IPS-15b (cell line): ENCODE measurements around the gene INPP5J.

Experiments used
- H3K27me3 ChIP-seq: one replicate; pipeline ENCODE4 v1.6.1; 2013; ENCODE audit warnings: low read length; ENCODE audit not compliant: control insufficient read depth, insufficient read depth
- H3K36me3 ChIP-seq: one replicate; pipeline ENCODE4 v1.6.1; 2013; ENCODE audit warnings: low read length; ENCODE audit not compliant: control insufficient read depth, insufficient read depth
- H3K4me1 ChIP-seq: one replicate; pipeline ENCODE4 v1.6.1; 2013; ENCODE audit warnings: mild to moderate bottlenecking, low read length; ENCODE audit not compliant: control insufficient read depth, insufficient read depth
- H3K4me3 ChIP-seq: one replicate; pipeline ENCODE4 v1.5.1; 2013; ENCODE audit warnings: low read depth, low read length
- H3K9ac ChIP-seq: one replicate; pipeline ENCODE4 v1.6.1; 2013; ENCODE audit warnings: low read depth, mild to moderate bottlenecking, low read length
- H3K9me3 ChIP-seq: one replicate; pipeline ENCODE4 v1.6.1; 2013; ENCODE audit warnings: mild to moderate bottlenecking, low read length; ENCODE audit not compliant: control insufficient read depth, insufficient read depth

Gene INPP5J

DNA sequence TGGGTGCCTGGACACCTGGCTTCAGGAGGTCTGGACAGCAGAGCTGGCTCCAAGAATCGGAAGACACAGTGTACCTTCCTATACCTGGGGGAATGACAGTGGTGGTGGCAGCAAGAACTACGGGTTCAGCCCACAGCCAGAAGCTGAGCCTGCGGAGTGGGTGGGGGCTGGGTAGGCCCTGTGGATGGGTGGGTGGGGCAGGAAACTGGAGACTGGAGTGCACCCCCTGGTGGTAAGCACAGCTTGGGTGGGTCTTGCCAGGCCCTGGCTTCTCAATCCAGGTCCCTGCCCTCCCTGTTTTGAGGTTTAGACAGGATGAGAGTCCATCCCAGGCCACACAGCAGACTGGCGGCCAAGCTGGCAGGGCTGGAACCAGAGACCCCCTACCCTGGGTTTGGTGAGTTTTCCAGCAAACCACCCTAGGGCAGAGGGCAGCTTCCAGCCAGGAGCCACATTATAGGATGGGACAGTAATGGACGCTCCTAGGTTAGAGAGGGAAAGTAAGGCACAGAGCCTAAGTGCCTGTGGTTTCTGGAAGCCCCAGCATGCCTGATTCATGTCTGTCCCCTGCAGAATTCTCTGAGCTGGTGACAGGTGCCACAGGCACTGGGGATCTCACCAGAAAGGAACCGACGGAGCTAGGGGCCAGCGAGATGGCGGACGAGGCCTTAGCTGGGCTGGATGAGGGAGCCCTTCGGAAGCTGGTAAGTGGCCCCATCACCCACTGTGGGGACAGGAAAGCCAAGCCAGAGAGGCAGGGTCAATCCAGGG lies 40.0 kb upstream of the INPP5J start:
- peak overlapping the region; percentile 75 for H3K4me3 ChIP-seq
- H3K9me3 ChIP-seq, result no peaks in the 10 kb centered on the region
- H3K9ac ChIP-seq, result no peak overlapping the region
- H3K4me1 ChIP-seq, result peaks cover 5% of the 10 kb centered on the region
- peaks cover 9% of the 10 kb centered on the region for H3K27me3 ChIP-seq
- H3K36me3 ChIP-seq, result peaks cover 2% of the 10 kb centered on the region

DNA sequence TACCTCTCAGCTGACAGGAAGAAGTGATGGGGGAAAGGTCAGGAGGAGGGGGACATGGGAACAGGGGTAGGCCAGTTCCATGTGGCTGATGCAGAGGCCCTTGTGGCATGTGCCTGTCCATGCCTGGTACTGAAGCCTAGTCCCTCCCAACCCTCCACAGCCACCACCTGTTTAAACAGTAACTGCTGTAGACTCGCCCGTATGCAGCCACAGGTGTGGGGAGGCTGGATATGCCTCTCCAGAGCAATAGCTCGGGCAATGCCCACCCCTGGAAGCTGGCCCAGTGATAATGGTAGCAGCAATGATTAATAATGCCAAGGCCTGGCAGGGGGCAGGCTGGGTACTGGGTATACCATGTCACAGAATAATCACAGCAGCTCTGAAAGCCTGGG lies 39.4 kb upstream of the INPP5J start:
- H3K9ac ChIP-seq, result no peak overlapping the region
- H3K27me3 ChIP-seq, result peaks cover 9% of the 10 kb centered on the region
- H3K4me1 ChIP-seq, result peaks cover 5% of the 10 kb centered on the region
- H3K36me3 ChIP-seq, result peaks cover 6% of the 10 kb centered on the region
- peak overlapping the region; percentile 75 for H3K4me3 ChIP-seq
- no peaks in the 10 kb centered on the region for H3K9me3 ChIP-seq

DNA sequence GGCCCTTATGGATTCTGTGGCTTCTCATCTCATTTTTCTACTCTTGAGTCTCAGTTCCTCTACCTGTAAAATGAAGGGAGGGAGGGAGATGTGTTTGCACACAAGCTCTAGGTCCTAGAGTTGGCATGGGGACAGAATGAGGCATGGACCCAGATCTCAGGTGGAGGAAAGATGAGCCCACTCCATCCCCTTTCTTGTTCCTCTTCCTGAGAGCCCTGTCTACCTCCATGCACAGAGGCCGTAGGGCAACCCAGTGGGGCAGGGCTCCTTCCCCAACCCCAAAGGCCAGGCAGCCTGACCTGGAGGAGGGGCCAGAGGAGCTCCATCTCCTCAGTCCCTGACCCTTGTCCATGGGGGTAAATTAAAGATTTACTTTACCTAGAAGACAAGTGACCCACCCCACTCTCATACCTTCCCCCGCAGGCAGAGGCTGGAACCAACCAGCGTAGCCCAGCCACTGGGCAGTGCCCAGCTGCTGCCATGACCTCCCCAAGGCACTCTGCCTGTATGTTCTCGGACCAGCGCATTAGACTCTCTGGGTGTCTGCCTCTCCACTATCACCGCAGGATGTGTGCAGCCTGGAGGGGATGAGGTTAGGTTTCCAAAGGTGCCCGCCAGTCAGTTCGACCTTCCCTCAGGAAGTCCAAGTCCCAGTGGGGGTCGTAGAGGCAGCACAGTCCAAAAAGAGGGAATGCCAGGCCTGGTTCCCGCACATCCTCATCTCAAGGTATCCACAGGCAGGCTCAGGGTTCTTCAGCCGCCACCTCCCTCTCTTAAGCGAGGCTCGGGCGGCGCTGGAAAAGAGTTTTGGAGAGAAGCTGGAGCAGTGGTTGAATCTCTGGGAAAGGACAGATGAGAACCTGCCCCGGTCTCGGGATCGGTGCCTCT lies 38.6 kb upstream of the INPP5J start:
- Histone ChIP-seq H3K4me3 (peak overlapping the region; percentile 75), H3K9me3 (no peaks in the 10 kb centered on the region), H3K4me1 (peaks cover 5% of the 10 kb centered on the region), H3K36me3 (peaks cover 10% of the 10 kb centered on the region), H3K27me3 (peaks cover 9% of the 10 kb centered on the region), H3K9ac (peak overlapping the region; percentile 94)

DNA sequence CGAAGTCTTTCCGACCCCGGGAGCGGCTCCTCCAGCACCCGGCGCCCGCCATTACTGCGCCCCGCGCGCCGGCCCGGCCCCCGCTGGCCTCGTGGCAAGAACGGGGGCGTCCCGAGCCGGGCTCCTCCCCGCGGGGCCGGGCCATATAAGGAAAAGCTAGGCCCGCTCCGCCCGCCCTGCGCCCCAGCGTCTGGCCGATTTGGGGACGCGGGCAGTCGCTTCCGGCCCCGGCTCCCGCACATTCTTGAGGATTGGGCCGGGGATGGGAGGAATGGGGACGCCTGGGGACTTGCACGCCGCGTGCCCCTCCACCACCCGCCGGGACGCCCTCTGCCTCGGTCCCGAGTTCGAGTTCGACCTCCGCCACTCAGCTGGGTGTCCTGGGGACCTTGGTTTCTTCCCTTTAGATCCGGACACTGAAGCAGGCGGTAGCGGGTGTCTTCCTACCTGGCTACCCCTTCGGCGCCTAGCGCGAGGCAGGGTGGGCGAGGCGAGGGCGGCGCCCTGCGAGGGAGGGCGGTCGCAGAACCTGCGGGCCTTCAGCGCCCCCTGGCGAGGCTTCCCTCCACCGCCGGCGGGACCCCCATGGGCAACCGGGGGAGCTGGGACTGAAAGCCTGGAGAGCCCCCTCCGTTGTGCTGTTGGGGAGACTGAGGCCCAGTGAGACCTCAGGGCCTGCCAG lies 37.8 kb upstream of the INPP5J start:
- H3K4me1 ChIP-seq, result peaks cover 5% of the 10 kb centered on the region
- peaks cover 9% of the 10 kb centered on the region for H3K27me3 ChIP-seq
- H3K36me3 ChIP-seq, result peaks cover 10% of the 10 kb centered on the region
- H3K4me3 ChIP-seq, result peak overlapping the region; percentile 75
- H3K9ac ChIP-seq, result peak overlapping the region; percentile 94
- no peaks in the 10 kb centered on the region for H3K9me3 ChIP-seq

DNA sequence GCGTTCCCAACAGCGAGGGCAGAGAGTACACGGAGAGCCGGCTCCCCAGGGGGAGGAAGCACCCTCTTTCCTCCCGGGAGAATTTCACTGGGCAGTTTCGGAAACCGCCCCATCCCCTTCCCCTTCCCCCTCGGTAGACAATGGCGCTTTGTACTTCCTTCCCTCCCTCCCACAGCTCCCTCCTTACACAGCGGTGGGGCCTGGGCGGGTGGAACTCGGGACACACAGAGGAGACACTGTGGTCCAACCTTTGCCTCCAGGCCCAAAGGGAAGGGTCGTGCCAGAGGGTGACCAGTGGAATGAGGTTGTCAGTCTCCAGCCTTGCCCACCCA lies 37.3 kb upstream of the INPP5J start:
- H3K4me1 ChIP-seq, result peaks cover 5% of the 10 kb centered on the region
- H3K9me3 ChIP-seq, result no peaks in the 10 kb centered on the region
- peaks cover 9% of the 10 kb centered on the region for H3K27me3 ChIP-seq
- H3K9ac ChIP-seq, result peak overlapping the region; percentile 92
- H3K4me3 ChIP-seq, result peak overlapping the region; percentile 75
- H3K36me3 ChIP-seq, result peaks cover 10% of the 10 kb centered on the region

DNA sequence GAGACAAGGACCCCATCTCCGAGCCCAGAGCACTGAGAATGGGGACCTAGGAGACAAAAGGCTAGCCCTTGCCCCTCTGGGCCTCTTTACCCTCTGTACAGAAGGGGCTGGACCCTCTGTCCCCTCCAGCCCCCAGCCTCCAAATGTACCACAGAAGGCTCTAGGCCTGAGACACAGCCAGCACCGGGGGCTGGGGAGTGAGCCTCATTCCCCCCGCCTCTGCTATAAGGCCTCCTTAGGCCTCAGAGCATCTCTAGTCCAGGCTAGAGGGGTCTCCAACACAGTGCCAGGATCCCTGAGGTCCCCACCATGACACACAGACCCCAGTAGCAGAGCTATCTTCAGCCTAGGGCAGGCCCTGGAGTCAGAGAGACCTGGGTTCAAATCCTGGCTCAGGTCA lies 36.8 kb upstream of the INPP5J start:
- peaks cover 9% of the 10 kb centered on the region for H3K27me3 ChIP-seq
- no peak overlapping the region for H3K9ac ChIP-seq
- H3K4me1 ChIP-seq, result peaks cover 5% of the 10 kb centered on the region
- H3K4me3 ChIP-seq, result peak overlapping the region; percentile 75
- H3K9me3 ChIP-seq, result no peaks in the 10 kb centered on the region
- peaks cover 10% of the 10 kb centered on the region for H3K36me3 ChIP-seq

DNA sequence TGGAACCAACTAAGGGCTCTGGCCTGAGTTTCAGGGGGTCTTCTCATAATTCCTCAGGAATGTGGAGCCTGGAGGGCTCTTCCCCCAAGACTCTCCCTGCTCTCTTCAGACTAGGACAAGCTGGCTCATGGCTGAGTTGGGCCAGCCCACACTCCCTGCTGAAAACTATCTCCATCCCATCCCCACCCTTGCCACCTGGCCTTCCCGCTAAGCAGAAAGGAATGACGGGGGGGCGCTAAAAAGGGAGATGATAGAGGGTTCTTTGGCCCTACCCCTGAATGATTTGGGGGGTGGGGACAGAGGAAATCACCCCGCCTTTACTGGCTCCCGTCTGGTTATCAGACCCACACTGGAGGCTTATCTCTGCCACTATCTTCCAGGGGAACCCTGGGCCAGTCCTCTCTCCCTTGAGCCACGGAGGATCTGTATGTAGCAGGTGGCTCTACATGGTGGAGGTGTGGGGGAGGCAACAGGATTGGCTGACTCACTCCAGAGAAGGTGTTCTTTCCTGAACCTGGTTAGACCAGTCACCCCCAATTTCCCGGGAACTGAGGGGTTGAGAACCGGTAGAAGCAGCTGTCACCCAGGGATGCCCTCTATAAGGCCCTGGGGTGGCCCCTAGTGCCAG lies 35.9 kb upstream of the INPP5J start:
- H3K9me3 ChIP-seq, result no peaks in the 10 kb centered on the region
- H3K9ac ChIP-seq, result no peak overlapping the region
- no peak overlapping the region for H3K4me3 ChIP-seq
- peaks cover 5% of the 10 kb centered on the region for H3K4me1 ChIP-seq
- peaks cover 15% of the 10 kb centered on the region for H3K36me3 ChIP-seq
- peaks cover 4% of the 10 kb centered on the region for H3K27me3 ChIP-seq

DNA sequence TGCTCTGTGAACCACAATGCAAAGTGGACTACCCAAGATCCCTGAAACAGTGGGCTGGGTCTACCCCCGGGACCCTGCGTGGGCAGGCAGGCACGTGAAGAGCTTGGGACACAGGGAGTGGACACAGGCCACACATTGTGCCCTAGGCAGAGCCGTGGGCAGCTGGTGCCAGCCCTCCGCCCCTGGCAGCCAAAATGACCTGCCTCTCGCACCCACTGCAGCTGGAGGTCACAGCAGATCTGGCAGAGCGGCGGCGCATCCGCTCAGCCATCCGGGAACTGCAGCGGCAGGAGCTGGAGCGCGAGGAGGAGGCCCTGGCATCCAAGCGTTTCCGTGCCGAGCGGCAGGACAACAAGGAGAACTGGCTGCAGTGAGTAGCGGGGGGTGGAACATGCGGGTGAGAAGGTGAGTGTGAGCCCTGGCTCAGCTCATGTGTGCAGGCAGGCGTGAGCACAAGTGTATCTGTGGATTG lies 35.0 kb upstream of the INPP5J start:
- no peak overlapping the region for H3K4me3 ChIP-seq
- no peak overlapping the region for H3K9ac ChIP-seq
- peaks cover 15% of the 10 kb centered on the region for H3K36me3 ChIP-seq
- H3K4me1 ChIP-seq, result peaks cover 5% of the 10 kb centered on the region
- no peaks in the 10 kb centered on the region for H3K9me3 ChIP-seq
- no peaks in the 10 kb centered on the region for H3K27me3 ChIP-seq

DNA sequence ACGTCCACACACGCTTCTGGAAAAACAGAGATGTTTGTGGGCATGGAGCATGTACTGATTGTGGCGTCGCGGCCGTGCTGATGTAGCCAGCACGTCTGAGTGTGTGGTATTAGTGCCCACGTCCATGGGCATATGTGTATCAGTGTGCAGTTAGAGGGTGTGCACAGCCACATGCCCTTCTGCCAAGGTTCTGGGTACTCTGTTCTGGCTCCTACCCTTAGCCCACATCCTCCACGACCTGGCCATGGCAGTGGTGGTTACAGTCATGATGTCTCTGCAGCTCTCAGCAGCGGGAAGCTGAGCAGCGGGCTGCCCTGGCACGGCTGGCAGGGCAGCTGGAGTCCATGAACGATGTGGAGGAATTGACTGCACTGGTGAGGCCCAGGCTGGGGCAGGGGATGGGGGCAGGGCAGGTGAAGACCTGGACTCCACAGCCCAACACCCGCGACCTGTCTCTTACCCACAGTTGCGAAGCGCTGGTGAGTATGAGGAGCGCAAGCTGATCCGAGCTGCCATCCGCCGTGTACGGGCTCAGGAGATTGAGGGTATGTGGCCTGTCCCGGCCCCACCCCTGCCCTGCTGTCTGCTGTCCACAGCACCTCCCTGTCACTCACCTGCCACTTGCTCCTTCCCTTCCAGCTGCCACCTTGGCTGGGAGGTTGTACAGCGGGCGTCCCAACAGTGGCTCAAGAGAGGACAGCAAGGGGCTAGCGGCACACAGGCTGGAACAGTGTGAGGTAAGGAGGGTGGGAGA lies 34.4 kb upstream of the INPP5J start:
- Histone ChIP-seq H3K9me3 (no peaks in the 10 kb centered on the region), H3K27me3 (no peaks in the 10 kb centered on the region), H3K4me3 (no peak overlapping the region), H3K9ac (no peak overlapping the region), H3K36me3 (peaks cover 15% of the 10 kb centered on the region), H3K4me1 (peaks cover 2% of the 10 kb centered on the region)

DNA sequence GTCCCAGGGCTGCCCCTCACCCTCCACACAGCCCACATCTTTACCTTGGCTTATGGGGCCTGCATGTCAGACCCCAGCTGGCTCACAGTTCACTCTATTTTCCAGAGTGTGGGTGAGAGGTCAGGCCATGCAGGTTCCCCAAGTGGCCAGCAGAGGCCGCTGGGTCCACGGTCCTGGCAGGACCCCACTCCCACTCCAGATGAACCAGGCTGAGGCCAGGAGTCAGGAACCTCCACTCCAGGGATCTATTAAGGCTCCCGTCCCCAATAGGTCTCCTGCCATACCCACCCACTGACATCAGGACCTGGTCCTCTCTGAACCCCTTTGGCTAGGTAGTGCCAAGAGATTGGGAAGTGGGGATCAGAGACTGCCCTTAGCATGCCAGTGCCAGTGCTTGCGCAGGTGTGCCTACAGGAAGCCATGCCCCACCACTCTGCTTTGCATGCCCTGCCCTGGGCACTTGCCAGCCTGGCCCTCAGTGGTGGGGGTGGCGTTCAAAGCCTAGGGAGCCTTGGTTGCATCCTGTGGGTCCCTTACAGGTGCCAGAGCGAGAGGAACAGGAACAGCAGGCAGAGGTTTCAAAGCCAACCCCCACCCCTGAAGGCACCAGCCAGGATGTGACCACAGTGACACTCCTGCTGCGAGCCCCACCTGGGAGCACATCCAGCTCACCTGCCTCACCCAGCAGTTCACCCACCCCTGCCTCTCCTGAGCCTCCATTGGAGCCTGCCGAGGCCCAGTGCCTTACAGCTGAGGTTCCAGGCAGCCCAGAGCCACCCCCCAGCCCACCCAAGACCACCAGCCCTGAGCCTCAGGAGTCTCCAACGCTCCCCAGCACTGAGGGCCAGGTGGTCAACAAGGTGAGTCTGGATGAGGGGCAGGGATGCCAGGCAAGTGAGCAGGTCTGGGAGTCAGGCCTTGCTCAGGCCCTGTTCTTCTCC lies 33.3 kb upstream of the INPP5J start:
- no peaks in the 10 kb centered on the region for H3K27me3 ChIP-seq
- no peak overlapping the region for H3K4me3 ChIP-seq
- H3K4me1 ChIP-seq, result peaks cover 2% of the 10 kb centered on the region
- H3K9ac ChIP-seq, result no peak overlapping the region
- H3K9me3 ChIP-seq, result no peaks in the 10 kb centered on the region
- H3K36me3 ChIP-seq, result peaks cover 15% of the 10 kb centered on the region
